ENCODE data around the gene MAGI2.

The MAGI2 gene

GRCh38 chr7:78175330-78176100, 1278.0 kb downstream of the MAGI2 start:
- no peak for DNase-seq (ENCODE audit: low spot score)

- DNase-seq (ENCODE audit: low spot score) = no peak
These were observed 1279.8 kb downstream of the MAGI2 start for GRCh38 chr7:78173666-78174065.

- DNase-seq (ENCODE audit: low spot score) = no peak
These were observed 1280.4 kb downstream of the MAGI2 start for GRCh38 chr7:78172933-78173591.

DNA sequence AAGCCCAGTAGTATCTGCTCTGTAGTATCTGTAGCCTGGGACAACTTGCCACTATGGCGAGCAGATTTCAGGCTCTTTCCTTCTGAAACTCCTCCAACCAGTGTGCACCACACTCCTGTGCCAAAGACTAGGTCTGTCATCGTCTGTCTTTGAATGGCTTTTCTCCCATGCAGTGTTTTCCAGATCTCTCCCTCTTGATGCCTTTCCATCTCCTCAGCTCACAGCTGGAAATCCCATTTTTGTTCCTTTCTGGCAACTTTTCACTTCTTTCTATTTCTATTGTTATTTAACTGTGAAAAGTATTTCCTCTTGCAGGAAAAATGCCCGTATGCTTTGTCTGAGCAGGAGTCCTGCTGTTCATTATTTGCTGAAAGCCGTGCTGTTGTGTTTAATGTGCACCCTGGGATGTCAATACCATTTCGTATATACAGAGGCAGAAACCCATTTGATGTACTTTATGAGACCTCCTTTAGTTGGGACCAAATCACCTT, 1281.2 kb downstream of the MAGI2 start:
- DNase-seq (ENCODE audit: low spot score) = no peak

DNA sequence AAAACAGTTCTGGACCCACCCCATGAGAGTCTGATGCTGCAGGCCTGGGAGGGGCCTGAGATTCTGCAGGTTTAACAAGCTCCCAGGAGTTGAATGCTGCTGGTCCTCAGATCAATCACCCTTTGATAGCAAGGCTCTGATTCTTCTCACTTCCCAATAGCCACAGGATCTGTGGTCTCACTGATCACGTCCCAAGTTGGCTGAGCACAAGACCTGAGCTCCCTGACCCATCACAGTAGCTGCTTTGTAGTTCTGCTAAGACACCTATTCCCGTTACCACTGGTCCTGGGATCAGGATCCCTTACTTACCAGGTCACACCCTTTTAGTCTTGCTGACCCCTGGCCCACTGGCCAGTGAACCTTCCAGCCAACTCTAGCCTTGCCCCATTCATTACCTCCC, 1282.1 kb downstream of the MAGI2 start:
- DNase-seq (ENCODE audit: low spot score) = no peak

GRCh38 chr7:78170815-78171214, 1282.7 kb downstream of the MAGI2 start:
- no peak for DNase-seq (ENCODE audit: low spot score)

DNA sequence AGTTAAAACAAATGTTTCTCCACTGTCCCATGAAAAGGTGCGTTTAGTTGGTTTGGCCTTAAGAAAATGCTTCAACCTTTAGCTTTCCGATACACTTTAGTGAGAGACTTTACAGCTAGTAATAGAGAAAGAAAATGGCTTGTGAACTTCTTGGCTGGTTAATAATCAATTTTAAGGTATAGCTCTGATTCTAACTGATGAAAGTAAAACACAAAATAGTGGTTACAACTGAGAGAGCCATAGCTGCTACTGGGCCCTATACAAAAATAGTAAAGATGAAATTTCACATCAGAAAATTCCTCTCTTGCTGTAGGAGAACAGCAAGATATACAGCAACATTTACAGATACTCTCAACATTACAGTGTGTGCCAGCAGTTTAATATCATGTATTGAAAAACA, 1283.5 kb downstream of the MAGI2 start:
- no peak for DNase-seq (ENCODE audit: low spot score)

GRCh38 chr7:78168865-78169264, 1284.6 kb downstream of the MAGI2 start:
- no peak for DNase-seq (ENCODE audit: low spot score)

GRCh38 chr7:78167860-78168259, 1285.6 kb downstream of the MAGI2 start:
- DNase-seq (ENCODE audit: low spot score) = no peak

GRCh38 chr7:78165854-78166253, 1287.6 kb downstream of the MAGI2 start:
- no peak for DNase-seq (ENCODE audit: low spot score)

GRCh38 chr7:78165454-78165853, 1288.0 kb downstream of the MAGI2 start:
- no peak for DNase-seq (ENCODE audit: low spot score)

DNA sequence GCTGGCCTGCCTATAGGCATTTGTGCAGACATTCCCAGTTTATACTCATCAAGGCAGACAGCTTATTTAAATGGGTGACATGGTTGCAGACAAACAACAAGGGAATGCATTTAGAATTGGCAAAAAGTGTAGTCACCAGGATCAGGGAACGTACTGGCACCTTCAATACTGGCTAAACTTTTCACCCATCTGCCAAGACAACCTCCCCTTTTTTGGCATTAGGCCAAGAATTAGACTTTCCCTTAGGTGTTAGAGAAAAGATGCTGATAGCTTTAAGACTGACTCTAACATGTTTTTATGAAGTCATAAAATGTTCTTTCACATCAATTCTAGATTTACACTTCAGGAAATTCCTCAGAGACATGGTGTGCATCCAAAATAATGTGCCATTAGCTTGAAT, 1289.0 kb downstream of the MAGI2 start:
- no peak for DNase-seq (ENCODE audit: low spot score)

DNA sequence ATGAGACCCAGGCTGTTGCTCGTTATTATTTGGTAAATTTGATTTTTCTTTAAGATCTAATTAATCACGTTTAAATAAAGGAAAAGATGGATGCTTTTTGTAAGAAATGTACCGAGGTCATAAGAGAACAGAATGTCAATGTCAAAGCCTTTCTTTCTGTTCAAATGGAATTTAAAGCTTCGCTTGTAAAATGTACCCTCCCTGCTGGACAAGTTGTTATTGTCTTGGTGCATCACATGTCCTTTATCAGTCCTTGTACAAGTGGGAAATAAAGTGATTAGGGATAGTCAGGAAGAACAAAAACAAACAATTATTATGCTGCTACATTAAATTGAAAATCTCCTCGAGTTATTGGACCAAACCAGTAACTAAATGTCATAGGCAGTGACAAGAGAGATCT, 1291.7 kb downstream of the MAGI2 start:
- no peak for DNase-seq (ENCODE audit: low spot score)

DNA sequence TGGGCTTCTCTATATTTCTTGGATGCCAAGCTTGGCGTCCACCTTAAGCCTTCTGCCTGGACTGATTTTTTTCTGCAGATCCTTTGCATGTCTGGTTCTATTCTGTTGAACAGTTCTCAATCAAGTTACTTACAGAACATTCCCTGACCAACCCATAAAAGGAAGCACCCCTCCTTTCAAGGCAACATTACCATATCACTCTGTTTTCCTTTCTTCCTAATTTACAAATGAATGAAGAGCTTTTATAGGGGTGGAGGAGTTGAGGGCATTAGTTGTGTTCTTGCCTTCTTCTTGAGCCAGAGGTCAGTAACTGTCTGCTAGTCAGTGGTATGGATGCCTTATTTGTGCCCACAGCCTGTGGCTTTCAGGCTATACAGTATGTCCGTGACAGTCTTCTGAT, 1293.9 kb downstream of the MAGI2 start:
- DNase-seq (ENCODE audit: low spot score) = no peak

- DNase-seq (ENCODE audit: low spot score) = no peak
These were observed 1300.2 kb downstream of the MAGI2 start for GRCh38 chr7:78153285-78153684.

GRCh38 chr7:78151229-78151628, 1302.2 kb downstream of the MAGI2 start:
- DNase-seq (ENCODE audit: low spot score) = no peak

DNA sequence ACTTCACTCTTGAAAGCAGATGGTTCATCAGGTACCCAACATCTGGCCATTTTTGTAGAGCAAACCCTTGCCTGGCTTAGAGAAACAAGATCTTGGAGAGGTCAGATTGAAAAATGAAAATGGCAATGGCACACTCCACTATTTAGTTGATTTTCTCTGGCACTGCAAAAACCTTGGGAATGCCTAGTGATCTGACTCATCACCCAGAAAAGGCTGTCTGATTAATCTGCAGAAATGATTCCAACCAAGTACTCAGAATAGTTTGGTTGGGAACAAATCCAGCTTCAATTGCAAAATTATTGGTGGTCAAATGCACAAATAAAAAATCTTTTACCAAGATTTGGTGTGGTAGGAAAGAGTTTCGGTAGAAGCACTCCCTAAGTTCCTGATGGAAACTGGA, 1303.7 kb downstream of the MAGI2 start:
- DNase-seq (ENCODE audit: low spot score) = no peak

GRCh38 chr7:78148166-78148894, 1305.1 kb downstream of the MAGI2 start:
- DNase-seq (ENCODE audit: low spot score) = no peak

DNA sequence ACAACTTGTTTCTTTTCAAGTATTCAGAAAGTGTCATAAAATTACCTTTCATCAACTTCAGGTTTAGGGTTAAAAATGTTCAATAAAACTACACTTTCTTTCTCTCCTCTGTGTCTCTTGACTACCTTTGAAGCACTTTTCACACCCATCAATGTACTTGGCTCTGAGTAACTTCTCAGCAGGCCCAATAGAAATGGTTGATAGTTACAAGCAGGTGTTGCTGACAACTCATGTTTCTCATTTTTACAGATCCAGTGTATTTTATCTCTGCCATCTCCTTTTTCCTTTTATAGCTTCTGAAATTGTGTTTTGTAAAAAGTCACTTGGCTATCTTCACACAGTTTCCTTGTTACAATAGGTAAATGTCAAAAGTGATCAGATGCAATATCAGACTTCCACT, 1306.9 kb downstream of the MAGI2 start:
- no peak for DNase-seq (ENCODE audit: low spot score)

GRCh38 chr7:78143661-78144060, 1309.8 kb downstream of the MAGI2 start:
- no peak for DNase-seq (ENCODE audit: low spot score)

- DNase-seq (ENCODE audit: low spot score) = no peak
These were observed 1311.8 kb downstream of the MAGI2 start for GRCh38 chr7:78141522-78142281.

DNA sequence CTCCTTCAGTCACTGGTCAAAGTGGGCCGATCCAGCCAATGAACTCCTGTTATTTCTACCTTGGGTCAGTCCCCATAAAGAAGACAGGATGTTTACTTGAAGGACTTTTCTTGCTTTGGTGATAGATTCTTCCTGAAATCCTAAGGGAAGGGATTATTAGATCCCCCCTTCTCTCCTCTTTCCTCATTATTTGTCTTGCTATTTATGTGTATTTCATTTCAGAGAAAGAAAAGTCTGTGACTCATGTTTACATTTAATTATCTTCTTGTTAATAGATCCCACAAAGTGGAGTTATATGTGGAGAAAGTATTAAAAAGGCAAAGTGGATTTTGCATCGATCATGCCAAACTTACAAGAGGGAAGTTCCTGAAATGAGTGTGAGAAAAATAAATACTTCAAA, 1313.4 kb downstream of the MAGI2 start:
- DNase-seq (ENCODE audit: low spot score) = no peak
